ENCODE measurements around the gene MAP2K6.

MAP2K6 gene

GRCh38 chr17:69414408-69415274, at the start of gene MAP2K6:
TSS of gene MAP2K6 (plus strand) at chr17:69414697. CDS start at chr17:69414985, 288 bp downstream.
- DNase-seq (ENCODE audit: low read depth): peak; percentile 79

GRCh38 chr17:69367298-69367697, 47.2 kb upstream of the MAP2K6 start:
- DNase-seq (ENCODE audit: low read depth): no peak

GRCh38 chr17:69373069-69373468, 41.4 kb upstream of the MAP2K6 start:
- no peak for DNase-seq (ENCODE audit: low read depth)

GRCh38 chr17:69375229-69375628, 39.3 kb upstream of the MAP2K6 start:
- DNase-seq (ENCODE audit: low read depth): no peak

GRCh38 chr17:69388822-69389442, 25.6 kb upstream of the MAP2K6 start:
- no peak for DNase-seq (ENCODE audit: low read depth)

- DNase-seq (ENCODE audit: low read depth): no peak
These were observed 23.5 kb upstream of the MAP2K6 start for GRCh38 chr17:69390795-69391501.

- DNase-seq (ENCODE audit: low read depth): no peak
These were observed 13.2 kb upstream of the MAP2K6 start for GRCh38 chr17:69401251-69401650.

GRCh38 chr17:69402052-69402451, 12.4 kb upstream of the MAP2K6 start:
- DNase-seq (ENCODE audit: low read depth): peak; percentile 42

- DNase-seq (ENCODE audit: low read depth): peak; percentile 78
These were observed 10.1 kb upstream of the MAP2K6 start for GRCh38 chr17:69404399-69404798.

GRCh38 chr17:69405096-69405495, 9.4 kb upstream of the MAP2K6 start:
- peak; percentile 34 for DNase-seq (ENCODE audit: low read depth)

GRCh38 chr17:69406941-69407340, 7.6 kb upstream of the MAP2K6 start:
- DNase-seq (ENCODE audit: low read depth): peak; percentile 67

GRCh38 chr17:69407759-69408158, 6.7 kb upstream of the MAP2K6 start:
- no peak for DNase-seq (ENCODE audit: low read depth)

GRCh38 chr17:69410671-69411070, 3.8 kb upstream of the MAP2K6 start:
- DNase-seq (ENCODE audit: low read depth): no peak

- DNase-seq (ENCODE audit: low read depth): no peak
These were observed 2.7 kb upstream of the MAP2K6 start for GRCh38 chr17:69411766-69412165.

- no peak for DNase-seq (ENCODE audit: low read depth)
These were observed 2.2 kb upstream of the MAP2K6 start for GRCh38 chr17:69412251-69412671.

- DNase-seq (ENCODE audit: low read depth): no peak
These were observed 934 bp downstream of the MAP2K6 start for GRCh38 chr17:69415431-69415830.

GRCh38 chr17:69417545-69418483, 3.3 kb downstream of the MAP2K6 start:
- peak; percentile 60 for DNase-seq (ENCODE audit: low read depth)

- DNase-seq (ENCODE audit: low read depth): peak; percentile 30
These were observed 4.0 kb downstream of the MAP2K6 start for GRCh38 chr17:69418535-69418934.

GRCh38 chr17:69423450-69423849, 9.0 kb downstream of the MAP2K6 start:
- peak; percentile 36 for DNase-seq (ENCODE audit: low read depth)

GRCh38 chr17:69424287-69425041, 10.0 kb downstream of the MAP2K6 start:
- no peak for DNase-seq (ENCODE audit: low read depth)

- no peak for DNase-seq (ENCODE audit: low read depth)
These were observed 11.5 kb downstream of the MAP2K6 start for GRCh38 chr17:69425978-69426377.
